Breast epithelium (tissue), 3 donors: ENCODE measurements around the gene ZNF681.

Source experiments
- CTCF ChIP-seq, 3 donors: fragments of 450-650 bp; IDR thresholded peaks; one replicate each; pipeline ENCODE4 v1.5.1; 2016 to 2017; ENCODE audit warnings: antibody characterized with exemption in 3 of 3, mild to moderate bottlenecking in 3 of 3, moderate library complexity in 3 of 3
- POLR2A ChIP-seq: fragments of 450-650 bp; IDR thresholded peaks from one replicate; pipeline ENCODE4 v1.6.1; 2016; ENCODE audit warnings: antibody characterized with exemption, mild to moderate bottlenecking, moderate library complexity
- POLR2AphosphoS5 ChIP-seq, 3 donors: sonication (generic); formaldehyde crosslinking; IDR thresholded peaks; one replicate each; pipeline ENCODE4 v1.6.1; 2017; ENCODE audit warnings: antibody characterized with exemption in 3 of 3

DNA sequence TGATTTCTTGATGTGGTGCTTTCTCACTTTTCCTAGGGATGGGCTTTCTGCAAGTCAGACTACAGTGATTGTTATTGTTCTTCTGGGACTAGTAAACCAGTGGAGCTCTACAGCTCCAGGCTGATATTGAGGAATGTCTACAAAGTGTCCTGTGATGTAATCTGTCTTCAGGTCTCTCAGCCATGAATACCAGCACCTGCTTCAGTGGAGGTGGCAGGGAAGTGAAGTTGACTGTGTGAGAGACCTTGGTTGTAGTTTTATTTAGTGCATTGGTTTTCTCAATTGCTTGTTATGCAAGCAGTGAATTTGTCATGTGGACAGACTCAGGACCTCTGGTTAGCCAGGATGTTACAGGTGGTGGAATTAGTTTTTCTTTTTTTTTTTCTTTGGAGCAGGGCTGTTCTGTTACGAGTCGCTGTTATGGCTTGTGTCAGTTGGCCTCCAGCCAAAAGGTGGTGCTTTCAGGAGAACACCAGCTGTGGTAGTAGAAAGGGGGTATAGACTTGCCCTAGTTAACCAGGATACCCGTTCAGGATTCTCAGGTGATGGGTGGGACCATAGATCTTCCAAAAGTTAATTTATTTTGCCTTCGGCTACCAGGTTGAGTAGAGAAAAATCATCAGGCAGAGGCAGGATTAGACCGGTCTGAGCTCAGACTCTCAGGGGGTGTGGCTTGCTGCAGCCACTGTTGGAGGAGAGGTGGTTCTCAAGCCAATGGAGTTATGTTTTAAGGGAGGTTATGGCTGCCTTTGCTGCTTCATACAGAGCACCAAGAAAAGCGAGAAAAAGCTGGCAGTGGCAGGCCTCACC is 59.8 kb downstream of the ZNF681 start:
- TF ChIP-seq CTCF (IDR thresholded peaks at IDR 0.05) (no peak), POLR2AphosphoS5 (IDR thresholded peaks at IDR 0.05) (no peak), POLR2A (no peak)
